COLO668 (cell line): Measurements from ENCODE around the gene CELF4.
A peak's percentile ranks its signal among the peaks of the same experiment; 100 is the strongest.

ENCODE experiments used
- DNase-seq: peaks from one replicate; lab custom pipeline; 2025; ENCODE audit not compliant: unreplicated experiment; lab: John Stamatoyannopoulos, UW

Gene CELF4

GRCh38 chr18:37299471-37300304, 265.9 kb downstream of the CELF4 start:
- peak; percentile 97 for DNase-seq

GRCh38 chr18:37298816-37299215, 266.8 kb downstream of the CELF4 start:
- DNase-seq: peak; percentile 66

- no peak for DNase-seq
Measured at GRCh38 chr18:37297106-37297505, 268.5 kb downstream of the CELF4 start.

GRCh38 chr18:37294951-37295350, 270.6 kb downstream of the CELF4 start:
- DNase-seq: peak; percentile 59

GRCh38 chr18:37293359-37293758, 272.2 kb downstream of the CELF4 start:
- no peak for DNase-seq

GRCh38 chr18:37289423-37289822, 276.2 kb downstream of the CELF4 start:
- no peak for DNase-seq

GRCh38 chr18:37287601-37288000, 278.0 kb downstream of the CELF4 start:
- no peak for DNase-seq

GRCh38 chr18:37286801-37287200, 278.8 kb downstream of the CELF4 start:
- no peak for DNase-seq

GRCh38 chr18:37285825-37286224, 279.8 kb downstream of the CELF4 start:
- DNase-seq: no peak

- no peak for DNase-seq
Measured at GRCh38 chr18:37284260-37284659, 281.3 kb downstream of the CELF4 start.

GRCh38 chr18:37282386-37283037, 283.1 kb downstream of the CELF4 start:
- peak; percentile 22 for DNase-seq

- no peak for DNase-seq
Measured at GRCh38 chr18:37280701-37281393, 284.8 kb downstream of the CELF4 start.

- no peak for DNase-seq
Measured at GRCh38 chr18:37277804-37278203, 287.8 kb downstream of the CELF4 start.

- no peak for DNase-seq
Measured at GRCh38 chr18:37276111-37276890, 289.3 kb downstream of the CELF4 start.

- no peak for DNase-seq
Measured at GRCh38 chr18:37275237-37275741, 290.3 kb downstream of the CELF4 start.

GRCh38 chr18:37274309-37275236, 291.0 kb downstream of the CELF4 start:
- no peak for DNase-seq

GRCh38 chr18:37272841-37273240, 292.8 kb downstream of the CELF4 start:
- DNase-seq: no peak

GRCh38 chr18:37272226-37272625, 293.4 kb downstream of the CELF4 start:
- no peak for DNase-seq

GRCh38 chr18:37270666-37271052, 294.9 kb downstream of the CELF4 start:
- no peak for DNase-seq
